ENCODE data around the gene COA7. TPM values are rescaled to one million over a fixed set of nuclear protein-coding genes. Genes with fewer than 3 reads are reported as not detected.
A peak's percentile ranks its signal among the peaks of the same experiment; 100 is the strongest.

The COA7 gene
- total and polyA plus RNA-seq, 10 of the 15 experiments (the other 5 are each of a cell fraction or from before 2014, with no cell fraction given), result 7.5 to 20.2 (median 15.4) TPM

GRCh38 chr1:52697795-52698674 is at the start of gene COA7 (continued):
- TF ChIP-seq BHLHE40 (IDR thresholded peaks at IDR 0.05; ENCODE audit: borderline replicate concordance in 1 of 2, low read depth in 2 of 2, low read length in 1 of 2) (peak; percentile 82 to 95), SREBF1 (IDR thresholded peaks at IDR 0.05; ENCODE audit: low read length) (no peak), RAD51 (IDR thresholded peaks at IDR 0.05) (peak; percentile 85), SIN3A (IDR thresholded peaks at IDR 0.05; ENCODE audit: low read depth, low read length) (0 out of 2 replicates have a peak, but pooled peaks have one; percentile 36), ZNF687 (IDR thresholded peaks at IDR 0.05) (peak; percentile 68), SMAD5 (IDR thresholded peaks at IDR 0.05; ENCODE audit: low read depth) (0 out of 2 replicates have a peak, but pooled peaks have one; percentile 43), REST (IDR thresholded peaks at IDR 0.05; ENCODE audit: low read depth, low read length) (no peak), ZNF592 (IDR thresholded peaks at IDR 0.05) (no peak), RUNX3 (IDR thresholded peaks at IDR 0.05; ENCODE audit: low read length) (peak; percentile 36), USF2 (IDR thresholded peaks at IDR 0.05; ENCODE audit: borderline replicate concordance, low read depth, low read length) (peak; percentile 28), IKZF1 (conservative IDR thresholded peaks at IDR 0.05) (peak; percentile 74), NR2F1 (conservative IDR thresholded peaks at IDR 0.05) (peak; percentile 67), CREM (IDR thresholded peaks at IDR 0.05; ENCODE audit: low read depth) (0 out of 2 replicates have a peak, but pooled peaks have one; percentile 11), IKZF2 (IDR thresholded peaks at IDR 0.05) (peak; percentile 53 to 67; a peak in 3 of 4 replicates), PML (IDR thresholded peaks at IDR 0.05; ENCODE audit: low read length) (no peak)
